HepG2 (cell line): ENCODE data around the gene THSD8. TPM values are rescaled to one million over a fixed set of nuclear protein-coding genes. Genes with fewer than 3 reads are reported as not detected.
A peak's percentile ranks its signal among the peaks of the same experiment; 100 is the strongest.

ENCODE experiments used
- ATAC-seq: fragments of 200-7000 bp; cut with Tn5 transposase; 3 replicates; pipeline ENCODE4 v1.9.1; 2020; ENCODE audit warnings: mild to moderate bottlenecking, moderate library complexity
- BruUV-seq: library from RNA; stranded (reverse); fragments of 400-500 nt; replicated peaks from 2 replicates; lab custom pipeline; 2021; lab: Mats Ljungman, UMichigan
- CTCF ChIA-PET: fragments of 300-600 bp; formaldehyde crosslinking; extraction: SDS; loops from one replicate; lab custom pipeline; 2021; ENCODE audit warnings: low total read pairs, inconsistent platforms, low intra/inter-chr PET ratio; lab: Yijun Ruan, JAX
- POLR2A ChIA-PET: fragments of 350-600 bp; sonication (Branson Sonifier 250); formaldehyde crosslinking; loops from one replicate; lab custom pipeline; 2020; ENCODE audit warnings: antibody characterized with exemption, inconsistent platforms; lab: Yijun Ruan, JAX
- DNase-seq: peaks from one replicate; pipeline ENCODE4 v3.0.0-alpha.2; 2015; ENCODE audit warnings: low spot score
- FAIRE-seq: peaks from 3 replicates; lab custom pipeline; 2011; peaks lifted over from hg19 to GRCh38; lab: Jason Lieb, UNC
- H2AFZ ChIP-seq: one replicate; pipeline ENCODE4 v1.6.1; 2011; ENCODE audit warnings: low read length, inconsistent platforms
- H3K27ac ChIP-seq: fragments of 300-600 bp; 3 replicates; pipeline ENCODE4 v1.8.0; 2011; ENCODE audit warnings: mixed run types, mild to moderate bottlenecking, mixed read lengths, low read length, inconsistent platforms; ENCODE audit not compliant: insufficient read depth; ENCODE audit errors: extremely low read length
- H3K27me3 ChIP-seq, 2 experiments: fragments of 200-600 bp in 1 of 2; 2 replicates in 1 of 2; 3 replicates in 1 of 2; pipeline versions ENCODE4 v1.6.0 to v1.8.0; 2011; ENCODE audit warnings: low read length in 2 of 2, mild to moderate bottlenecking in 2 of 2, moderate library complexity in 2 of 2, inconsistent platforms in 1 of 2; ENCODE audit not compliant: insufficient read depth in 2 of 2, control insufficient read depth in 1 of 2
- H3K36me3 ChIP-seq, 2 experiments: fragments of 200-600 bp in 1 of 2; replicated peaks in 1 of 2; 2 replicates in 1 of 2; 3 replicates in 1 of 2; pipeline versions ENCODE4 v1.5.1 to v1.8.0; 2011; ENCODE audit warnings: low read length in 2 of 2, inconsistent platforms in 1 of 2; ENCODE audit not compliant: insufficient read depth in 2 of 2, control insufficient read depth in 1 of 2
- H3K4me1 ChIP-seq: 2 replicates; pipeline ENCODE4 v1.5.1; 2012; ENCODE audit warnings: low read length, inconsistent platforms; ENCODE audit not compliant: insufficient read depth
- H3K4me2 ChIP-seq: 2 replicates; pipeline ENCODE4 v1.6.0; 2011; ENCODE audit warnings: low read depth, low read length, inconsistent platforms
- H3K4me3 ChIP-seq, 3 experiments: fragments of 200-600 bp in 1 of 3; sonication (generic), shearing (Covaris generic) in 1 of 3; replicated peaks in 1 of 3; 2 replicates each; pipeline ENCODE4 v1.5.1; 2011 to 2016; ENCODE audit warnings: low read length in 3 of 3, inconsistent platforms in 2 of 3, low read depth in 2 of 3, mild to moderate bottlenecking in 2 of 3, control low read depth in 1 of 3, mixed read lengths in 1 of 3; ENCODE audit not compliant: insufficient read depth in 1 of 3
- H3K79me2 ChIP-seq: one replicate; pipeline ENCODE4 v1.6.1; 2011; ENCODE audit warnings: low read length, inconsistent platforms; ENCODE audit not compliant: insufficient read depth
- H3K9ac ChIP-seq: 2 replicates; pipeline ENCODE4 v1.6.0; 2011; ENCODE audit warnings: mild to moderate bottlenecking, low read depth, low read length, inconsistent platforms; ENCODE audit not compliant: insufficient read depth
- H3K9me3 ChIP-seq: 2 replicates; pipeline ENCODE4 v1.5.1; 2012; ENCODE audit warnings: mild to moderate bottlenecking, low read length
- H4K20me1 ChIP-seq: 2 replicates; pipeline ENCODE4 v1.6.0; 2011; ENCODE audit warnings: inconsistent platforms, mild to moderate bottlenecking, low read length, moderate library complexity; ENCODE audit not compliant: insufficient read depth
- KAT2B ChIP-seq: fragments of 150-350 bp; IDR thresholded peaks from 2 replicates; pipeline ENCODE4 v1.6.1; 2014; ENCODE audit warnings: low read depth, low read length, borderline replicate concordance
- LCORL ChIP-seq, 2 experiments: fragments of 450-650 bp in 1 of 2; sonication (generic) in 1 of 2; formaldehyde crosslinking in 1 of 2; IDR thresholded peaks; 2 replicates each; pipeline versions ENCODE4 v1.5.0 to v1.6.1; 2017 to 2020; ENCODE audit warnings: antibody characterized with exemption in 1 of 2, missing genetic modification reagents in 1 of 2
- MED8 ChIP-seq: sonication (generic); formaldehyde crosslinking; IDR thresholded peaks from 2 replicates; pipeline ENCODE4 v1.8.1; 2023; ENCODE audit warnings: mild to moderate bottlenecking, missing genetic modification reagents; ENCODE audit not compliant: insufficient replicate concordance
- PRMT3 ChIP-seq: sonication (generic); formaldehyde crosslinking; IDR thresholded peaks from 2 replicates; pipeline ENCODE4 v1.8.1; 2022; ENCODE audit warnings: low read depth, mild to moderate bottlenecking, moderate library complexity, missing genetic modification reagents, borderline replicate concordance
- TAF1 ChIP-seq: sonication (generic); formaldehyde crosslinking; IDR thresholded peaks from 2 replicates; pipeline ENCODE4 v1.4.0; 2020; ENCODE audit warnings: missing genetic modification reagents
- ZBTB7A ChIP-seq: sonication (generic); formaldehyde crosslinking; IDR thresholded peaks from 2 replicates; pipeline ENCODE4 v1.8.0; 2022; ENCODE audit warnings: mild to moderate bottlenecking, missing genetic modification reagents
- ZNF253 ChIP-seq: sonication (generic); formaldehyde crosslinking; IDR thresholded peaks from 2 replicates; pipeline ENCODE4 v1.8.0; 2022; ENCODE audit warnings: mild to moderate bottlenecking, missing genetic modification reagents, borderline replicate concordance
- ZNF3 ChIP-seq: IDR thresholded peaks from 2 replicates; pipeline ENCODE4 v1.7.0; 2017; ENCODE audit warnings: inconsistent platforms
- ZNF614 ChIP-seq: IDR thresholded peaks from 2 replicates; pipeline ENCODE4 v1.6.1; 2018; ENCODE audit warnings: missing biosample characterization, missing genetic modification reagents, inconsistent platforms, borderline replicate concordance
- ZNF839 ChIP-seq: sonication (generic); formaldehyde crosslinking; IDR thresholded peaks from 2 replicates; pipeline ENCODE4 v1.4.0; 2020; ENCODE audit warnings: missing genetic modification reagents, mild to moderate bottlenecking, borderline replicate concordance
- WGBS: methylation state at CpG from one replicate; pipeline ENCODE4 v1.1.6; 2017; ENCODE audit warnings: low lambda C conversion rate; 5-methylcytosine and 5-hydroxymethylcytosine counted together
- in situ Hi-C: cut with HindIII; loops from 2 replicates; pipeline ENCODE4 v1.10.0; 2017; ENCODE audit warnings: low pct_unique_long_range_greater_than_20kb; ENCODE audit not compliant: extremely low pct_ligation_motif_present
- intact Hi-C: fragments of 100-400 bp; cut with micrococcal nuclease; formaldehyde crosslinking; loops from one replicate; pipeline ENCODE4 v1.10.0; 2022; ENCODE audit not compliant: unreplicated experiment
- polyA plus RNA-seq, 8 experiments: library from polyadenylated mRNA; depleted of rRNA in 3 of 8; stranded (reverse) in 7 of 8; unstranded in 1 of 8; fragments of >200 nt; fragmentation: Illumina TruSeq in 4 of 8; extraction: Trizol in 4 of 8; gene quantifications; 2 replicates each; pipeline versions ENCODE4 v1.2.1 to v1.2.3, GENCODE V29; 2011 to 2016; ENCODE audit warnings: low read depth in 4 of 8, missing spikeins in 1 of 8, mixed read lengths in 1 of 8; ENCODE audit not compliant: insufficient read depth in 1 of 8
- total RNA-seq, 5 experiments: library from RNA; depleted of rRNA; stranded (reverse); fragments of >200 nt; fragmentation: Illumina TruSeq; extraction: Trizol; gene quantifications; 2 replicates each; pipeline ENCODE4 v1.2.3, GENCODE V29; 2016; ENCODE audit warnings: low read depth in 1 of 5
- TF ChIP-seq, protein P1 (sequence below): IDR thresholded peaks from 2 replicates; pipeline ENCODE4 v1.6.1; 2012; ENCODE audit warnings: low read length, improper control_type of control experiment
- TF ChIP-seq, protein P2 (sequence below): IDR thresholded peaks from 2 replicates; pipeline ENCODE4 v1.6.1; 2016
- TF ChIP-seq, protein P3 (sequence below): sonication (generic); formaldehyde crosslinking; IDR thresholded peaks from 2 replicates; pipeline ENCODE4 v1.5.0; 2020; ENCODE audit warnings: missing genetic modification reagents
- TF ChIP-seq, protein P4 (sequence below): sonication (generic); formaldehyde crosslinking; IDR thresholded peaks from 2 replicates; pipeline ENCODE4 v1.9.0; 2021; ENCODE audit warnings: missing genetic modification reagents, borderline replicate concordance

Gene THSD8
- total and polyA plus RNA-seq, 2 of the 13 experiments (the other 11 are each of a cell fraction or from before 2014, with no cell fraction given): 4.8 to 14.9 TPM

DNA sequence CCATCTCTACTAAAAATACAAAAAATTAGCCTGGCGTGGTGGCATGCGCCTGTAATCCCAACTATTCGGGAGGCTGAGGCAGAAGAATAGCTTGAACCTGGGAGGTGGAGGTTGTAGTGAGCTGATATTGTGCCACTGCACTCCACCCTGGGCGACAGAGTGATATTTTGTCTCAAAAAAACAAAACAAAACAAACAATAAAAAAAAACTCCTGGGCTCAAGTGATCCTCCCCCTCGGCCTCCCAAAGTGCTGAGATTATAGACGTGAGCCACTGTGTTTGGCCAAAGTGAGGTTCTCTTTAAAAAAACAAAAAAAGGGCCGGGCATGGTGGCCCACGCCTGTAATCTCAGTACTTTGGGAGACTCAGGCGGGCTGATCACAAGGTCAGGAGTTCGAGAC is 14.4 kb upstream of the THSD8 start (continued):
- no peak for TF ChIP-seq ZNF839 (CRISPR knock-in tag)
- no peak for TF ChIP-seq ZNF3 (CRISPR knock-in tag)

DNA sequence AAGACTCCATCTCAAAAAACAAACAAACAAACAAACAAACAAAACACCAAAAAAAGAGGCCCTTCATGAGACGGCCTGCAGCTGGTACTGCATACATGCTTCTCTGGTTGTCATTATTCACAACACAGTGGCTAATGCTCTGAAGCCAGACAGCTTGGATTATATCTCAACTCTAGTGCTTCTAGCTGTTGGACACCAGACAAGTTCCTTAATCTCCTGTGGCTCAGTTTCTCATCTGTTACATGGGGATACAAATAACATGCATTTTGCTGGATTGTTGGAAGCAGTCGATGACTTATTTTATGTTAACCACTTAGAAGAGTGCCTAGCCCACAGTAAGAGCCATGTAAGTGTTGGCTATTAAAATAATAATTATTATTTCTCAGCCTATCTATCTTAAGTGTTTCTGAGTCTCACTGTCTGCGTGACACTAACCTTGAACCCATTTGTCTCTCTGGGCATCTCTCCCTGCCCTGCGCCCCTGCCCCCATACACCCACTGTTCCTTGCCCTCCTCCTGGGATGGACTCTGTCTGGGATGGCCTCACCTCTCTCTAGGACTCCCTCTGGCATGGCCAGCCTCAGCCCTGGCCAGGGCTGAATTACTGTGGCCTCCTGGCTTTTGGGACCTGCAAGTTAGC is 13.7 kb upstream of the THSD8 start:
- DNase-seq: no peak
- WGBS: 14% methylated on average over 4 of the region's 4 CpGs
- TF ChIP-seq, protein P1, sequence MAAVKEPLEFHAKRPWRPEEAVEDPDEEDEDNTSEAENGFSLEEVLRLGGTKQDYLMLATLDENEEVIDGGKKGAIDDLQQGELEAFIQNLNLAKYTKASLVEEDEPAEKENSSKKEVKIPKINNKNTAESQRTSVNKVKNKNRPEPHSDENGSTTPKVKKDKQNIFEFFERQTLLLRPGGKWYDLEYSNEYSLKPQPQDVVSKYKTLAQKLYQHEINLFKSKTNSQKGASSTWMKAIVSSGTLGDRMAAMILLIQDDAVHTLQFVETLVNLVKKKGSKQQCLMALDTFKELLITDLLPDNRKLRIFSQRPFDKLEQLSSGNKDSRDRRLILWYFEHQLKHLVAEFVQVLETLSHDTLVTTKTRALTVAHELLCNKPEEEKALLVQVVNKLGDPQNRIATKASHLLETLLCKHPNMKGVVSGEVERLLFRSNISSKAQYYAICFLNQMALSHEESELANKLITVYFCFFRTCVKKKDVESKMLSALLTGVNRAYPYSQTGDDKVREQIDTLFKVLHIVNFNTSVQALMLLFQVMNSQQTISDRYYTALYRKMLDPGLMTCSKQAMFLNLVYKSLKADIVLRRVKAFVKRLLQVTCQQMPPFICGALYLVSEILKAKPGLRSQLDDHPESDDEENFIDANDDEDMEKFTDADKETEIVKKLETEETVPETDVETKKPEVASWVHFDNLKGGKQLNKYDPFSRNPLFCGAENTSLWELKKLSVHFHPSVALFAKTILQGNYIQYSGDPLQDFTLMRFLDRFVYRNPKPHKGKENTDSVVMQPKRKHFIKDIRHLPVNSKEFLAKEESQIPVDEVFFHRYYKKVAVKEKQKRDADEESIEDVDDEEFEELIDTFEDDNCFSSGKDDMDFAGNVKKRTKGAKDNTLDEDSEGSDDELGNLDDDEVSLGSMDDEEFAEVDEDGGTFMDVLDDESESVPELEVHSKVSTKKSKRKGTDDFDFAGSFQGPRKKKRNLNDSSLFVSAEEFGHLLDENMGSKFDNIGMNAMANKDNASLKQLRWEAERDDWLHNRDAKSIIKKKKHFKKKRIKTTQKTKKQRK: no peak
- TF ChIP-seq, protein P2, sequence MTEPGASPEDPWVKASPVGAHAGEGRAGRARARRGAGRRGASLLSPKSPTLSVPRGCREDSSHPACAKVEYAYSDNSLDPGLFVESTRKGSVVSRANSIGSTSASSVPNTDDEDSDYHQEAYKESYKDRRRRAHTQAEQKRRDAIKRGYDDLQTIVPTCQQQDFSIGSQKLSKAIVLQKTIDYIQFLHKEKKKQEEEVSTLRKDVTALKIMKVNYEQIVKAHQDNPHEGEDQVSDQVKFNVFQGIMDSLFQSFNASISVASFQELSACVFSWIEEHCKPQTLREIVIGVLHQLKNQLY: no peak
- TF ChIP-seq TAF1 (CRISPR knock-in tag): no peak
- no peak for TF ChIP-seq ZNF614 (CRISPR knock-in tag)
- TF ChIP-seq PRMT3: no peak
- TF ChIP-seq ZBTB7A (CRISPR knock-in tag): no peak
- no peak for TF ChIP-seq ZNF253 (CRISPR knock-in tag)
- TF ChIP-seq, protein P3, sequence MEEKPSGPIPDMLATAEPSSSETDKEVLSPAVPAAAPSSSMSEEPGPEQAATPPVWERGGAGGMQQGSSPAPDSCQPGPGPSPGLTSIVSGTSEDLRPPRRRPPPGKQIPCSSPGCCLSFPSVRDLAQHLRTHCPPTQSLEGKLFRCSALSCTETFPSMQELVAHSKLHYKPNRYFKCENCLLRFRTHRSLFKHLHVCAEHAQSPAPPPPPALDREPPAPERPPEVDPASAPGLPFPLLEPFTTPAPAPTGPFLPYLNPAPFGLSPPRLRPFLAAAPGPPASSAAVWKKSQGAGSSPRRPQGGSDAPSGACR (CRISPR knock-in tag): 0 out of 2 replicates have a peak, but pooled peaks have one; percentile 4
- TF ChIP-seq LCORL (IDR thresholded peaks at IDR 0.05): no peak
- TF ChIP-seq LCORL (CRISPR knock-in tag; IDR thresholded peaks at IDR 0.05): 0 out of 2 replicates have a peak, but pooled peaks have one; percentile 58
- no peak for TF ChIP-seq MED8 (CRISPR knock-in tag)
- TF ChIP-seq KAT2B: no peak
- TF ChIP-seq, protein P4, sequence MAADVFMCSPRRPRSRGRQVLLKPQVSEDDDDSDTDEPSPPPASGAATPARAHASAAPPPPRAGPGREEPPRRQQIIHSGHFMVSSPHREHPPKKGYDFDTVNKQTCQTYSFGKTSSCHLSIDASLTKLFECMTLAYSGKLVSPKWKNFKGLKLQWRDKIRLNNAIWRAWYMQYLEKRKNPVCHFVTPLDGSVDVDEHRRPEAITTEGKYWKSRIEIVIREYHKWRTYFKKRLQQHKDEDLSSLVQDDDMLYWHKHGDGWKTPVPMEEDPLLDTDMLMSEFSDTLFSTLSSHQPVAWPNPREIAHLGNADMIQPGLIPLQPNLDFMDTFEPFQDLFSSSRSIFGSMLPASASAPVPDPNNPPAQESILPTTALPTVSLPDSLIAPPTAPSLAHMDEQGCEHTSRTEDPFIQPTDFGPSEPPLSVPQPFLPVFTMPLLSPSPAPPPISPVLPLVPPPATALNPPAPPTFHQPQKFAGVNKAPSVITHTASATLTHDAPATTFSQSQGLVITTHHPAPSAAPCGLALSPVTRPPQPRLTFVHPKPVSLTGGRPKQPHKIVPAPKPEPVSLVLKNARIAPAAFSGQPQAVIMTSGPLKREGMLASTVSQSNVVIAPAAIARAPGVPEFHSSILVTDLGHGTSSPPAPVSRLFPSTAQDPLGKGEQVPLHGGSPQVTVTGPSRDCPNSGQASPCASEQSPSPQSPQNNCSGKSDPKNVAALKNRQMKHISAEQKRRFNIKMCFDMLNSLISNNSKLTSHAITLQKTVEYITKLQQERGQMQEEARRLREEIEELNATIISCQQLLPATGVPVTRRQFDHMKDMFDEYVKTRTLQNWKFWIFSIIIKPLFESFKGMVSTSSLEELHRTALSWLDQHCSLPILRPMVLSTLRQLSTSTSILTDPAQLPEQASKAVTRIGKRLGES: no peak

More for the DNA sequence above, 13.7 kb upstream of the THSD8 start:
- no peak overlapping the region for H2AFZ ChIP-seq
- peak overlapping the region; percentile 99 for H3K4me2 ChIP-seq
- no peaks in the 10 kb centered on the region; a peak in 2 of 5 replicates for H3K27me3 ChIP-seq
- peak overlapping the region; percentile 89; the same call in 1 of the 2 replicates for H3K9ac ChIP-seq
- H3K79me2 ChIP-seq: peaks cover 8% of the 10 kb centered on the region
- ChIA-PET CTCF (no interaction called here), POLR2A (interaction anchor here (1.4 to 1.9 kb wide), 5 partner anchors 10 to 65 kb away, joined by 3 to 21 read pairs (median 5); partner anchors contain the start of genes GET3 and TNPO2)
- BruUV-seq: no TSS peak
- H3K9me3 ChIP-seq: no peaks in the 10 kb centered on the region
- peak overlapping the region in 2 of 3 experiments; percentile 47 to 87; a peak in 4 of 6 replicates for H3K4me3 ChIP-seq
- FAIRE-seq: no peak
- no peaks in the 10 kb centered on the region for H3K36me3 ChIP-seq
- intact Hi-C loops (no loop called here), in situ Hi-C loops (no loop called here)
- no peak overlapping the region for H3K27ac ChIP-seq
- no peak for ATAC-seq
- no peaks in the 10 kb centered on the region for H4K20me1 ChIP-seq
- H3K4me1 ChIP-seq: peaks cover 72% of the 10 kb centered on the region
